Right lobe of liver (tissue), 6 donors: ENCODE results near the gene HEPHL1. TPM values are rescaled to one million over a fixed set of nuclear protein-coding genes. Genes with fewer than 3 reads are reported as not detected.

ENCODE experiments used
- ATAC-seq, 4 donors: fragments of 200-7000 bp; cut with Tn5 transposase; one replicate each; pipeline ENCODE4 v1.9.1; 2020; ENCODE audit warnings: mild to moderate bottlenecking in 4 of 4, moderate library complexity in 4 of 4
- DNase-seq, 3 donors: peaks; one replicate each; pipeline ENCODE4 v3.0.0-alpha.2; 2020
- H3K27ac ChIP-seq, 3 donors: fragments of 200-600 bp; one replicate each; pipeline ENCODE4 v1.8.0; 2022
- H3K27me3 ChIP-seq, 2 donors: fragments of 200-600 bp; one replicate each; pipeline ENCODE4 v1.8.0; 2022
- H3K36me3 ChIP-seq, 4 donors: fragments of 200-600 bp; sonication (generic) in 1 of 4; one replicate each; pipeline versions ENCODE4 v1.5.1 to v1.8.0; 2017 to 2022; ENCODE audit warnings: control low read depth in 1 of 4
- H3K4me1 ChIP-seq, 4 donors: fragments of 200-600 bp; sonication (generic) in 1 of 4; one replicate each; pipeline versions ENCODE4 v1.5.1 to v1.8.0; 2017 to 2022; ENCODE audit warnings: control low read depth in 1 of 4
- H3K4me3 ChIP-seq, 3 donors: fragments of 200-600 bp; one replicate each; pipeline ENCODE4 v1.8.0; 2022
- H3K9me3 ChIP-seq, 4 donors: fragments of 200-600 bp; sonication (generic) in 1 of 4; one replicate each; pipeline versions ENCODE4 v1.5.1 to v1.8.0; 2017 to 2022; ENCODE audit warnings: control low read depth in 1 of 4
- POLR2A ChIP-seq: fragments of 450-650 bp; IDR thresholded peaks from one replicate; pipeline ENCODE4 v1.6.1; 2017; ENCODE audit warnings: antibody characterized with exemption, mild to moderate bottlenecking
- WGBS: methylation state at CpG from one replicate; pipeline ENCODE4 v1.1.6; 2018; ENCODE audit warnings: low coverage, low lambda C conversion rate; ENCODE audit not compliant: insufficient coverage; ENCODE audit errors: missing lambda C conversion rate; 5-methylcytosine and 5-hydroxymethylcytosine counted together
- intact Hi-C, 2 donors: fragments of 100-400 bp; cut with DNase I; formaldehyde crosslinking; loops; one replicate each; pipeline versions ENCODE4 v1.11.2 to v1.14.1; 2022
- total RNA-seq, 6 experiments: library from RNA; depleted of rRNA in 2 of 6; stranded (reverse); fragments of >200 nt in 2 of 6; fragmentation: NEBNext Ultra II Directional in 3 of 6; extraction: Animal tissue kit (Norgen Biotek cat#: 25700) in 3 of 6; gene quantifications; one replicate each; pipeline versions ENCODE4 v1.1.0 to v1.2.4, GENCODE V29; 2016 to 2023
- TF ChIP-seq, protein P1 (sequence below), 4 donors: fragments of 200-600 bp in 3 of 4; fragments of 450-650 bp in 1 of 4; IDR thresholded peaks; one replicate each; pipeline versions ENCODE4 v1.5.1 to v1.8.0; 2016 to 2022; ENCODE audit warnings: antibody characterized with exemption in 4 of 4, mild to moderate bottlenecking in 2 of 4
- donor health status: DM: no; HTN: yes; CAD: no.
- donor health status: DM: no; HTN: no; CAD: no.
- donor health status: DM: no; HTN: no; CAD: no.
- donor health status: DM: no; HTN: yes; CAD: no.
- donor health status: DM: no; HTN: yes; CAD: no.

HEPHL1 gene
- total RNA-seq, 6 experiments from 2014 or later = not detected

- Histone ChIP-seq H3K4me1 (no peaks in the 10 kb centered on the region), H3K27ac (no peak overlapping the region), H3K36me3 (no peaks in the 10 kb centered on the region), H3K27me3 (no peaks in the 10 kb centered on the region), H3K4me3 (no peak overlapping the region), H3K9me3 (no peaks in the 10 kb centered on the region)
- ATAC-seq (no peak), DNase-seq (no peak)
- no peak for TF ChIP-seq POLR2A
- TF ChIP-seq, protein P1, sequence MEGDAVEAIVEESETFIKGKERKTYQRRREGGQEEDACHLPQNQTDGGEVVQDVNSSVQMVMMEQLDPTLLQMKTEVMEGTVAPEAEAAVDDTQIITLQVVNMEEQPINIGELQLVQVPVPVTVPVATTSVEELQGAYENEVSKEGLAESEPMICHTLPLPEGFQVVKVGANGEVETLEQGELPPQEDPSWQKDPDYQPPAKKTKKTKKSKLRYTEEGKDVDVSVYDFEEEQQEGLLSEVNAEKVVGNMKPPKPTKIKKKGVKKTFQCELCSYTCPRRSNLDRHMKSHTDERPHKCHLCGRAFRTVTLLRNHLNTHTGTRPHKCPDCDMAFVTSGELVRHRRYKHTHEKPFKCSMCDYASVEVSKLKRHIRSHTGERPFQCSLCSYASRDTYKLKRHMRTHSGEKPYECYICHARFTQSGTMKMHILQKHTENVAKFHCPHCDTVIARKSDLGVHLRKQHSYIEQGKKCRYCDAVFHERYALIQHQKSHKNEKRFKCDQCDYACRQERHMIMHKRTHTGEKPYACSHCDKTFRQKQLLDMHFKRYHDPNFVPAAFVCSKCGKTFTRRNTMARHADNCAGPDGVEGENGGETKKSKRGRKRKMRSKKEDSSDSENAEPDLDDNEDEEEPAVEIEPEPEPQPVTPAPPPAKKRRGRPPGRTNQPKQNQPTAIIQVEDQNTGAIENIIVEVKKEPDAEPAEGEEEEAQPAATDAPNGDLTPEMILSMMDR (IDR thresholded peaks at IDR 0.05) = no peak
- intact Hi-C loops = no loop called here
Observed at GRCh38 chr11:94017446-94017845, 3.7 kb upstream of the HEPHL1 start.

- H3K4me3 ChIP-seq = no peak overlapping the region
- ATAC-seq (no peak), DNase-seq (no peak)
- no peaks in the 10 kb centered on the region for H3K4me1 ChIP-seq
- no peaks in the 10 kb centered on the region for H3K27me3 ChIP-seq
- no peak overlapping the region for H3K27ac ChIP-seq
- TF ChIP-seq POLR2A = no peak
- TF ChIP-seq, protein P1 (IDR thresholded peaks at IDR 0.05) = no peak
- no peaks in the 10 kb centered on the region for H3K9me3 ChIP-seq
- H3K36me3 ChIP-seq = no peaks in the 10 kb centered on the region
- 74% methylated on average over 4 of the region's 4 CpGs for WGBS
- intact Hi-C loops = no loop called here
Observed at GRCh38 chr11:94018721-94019120, 2.4 kb upstream of the HEPHL1 start.

DNA sequence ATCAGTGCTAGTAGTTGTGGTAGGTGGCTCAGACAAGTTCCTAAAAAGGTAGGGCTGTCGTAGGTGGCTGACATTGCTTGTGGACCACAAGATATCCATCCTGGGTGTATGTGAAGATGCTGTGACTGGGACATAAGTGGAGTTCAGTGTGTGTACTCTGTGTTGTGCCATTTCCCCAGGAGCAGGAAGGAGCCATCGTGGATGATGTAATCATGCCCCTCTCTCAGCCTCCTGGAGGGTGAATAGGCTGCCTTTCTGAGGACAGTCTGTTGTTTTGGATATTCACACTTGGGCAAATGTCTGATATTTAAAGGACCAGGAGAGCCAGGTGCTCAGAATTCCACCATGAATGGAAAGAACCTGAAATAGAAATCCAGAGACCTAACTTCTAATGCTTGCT is 2.7 kb downstream of the HEPHL1 start:
- H3K36me3 ChIP-seq = no peaks in the 10 kb centered on the region
- no peak overlapping the region for H3K27ac ChIP-seq
- no peaks in the 10 kb centered on the region for H3K27me3 ChIP-seq
- H3K9me3 ChIP-seq = no peaks in the 10 kb centered on the region
- no peak for TF ChIP-seq POLR2A
- TF ChIP-seq, protein P1 (IDR thresholded peaks at IDR 0.05) = no peak
- WGBS = 7% methylated on average over 1 of the region's 2 CpGs
- H3K4me3 ChIP-seq = no peak overlapping the region
- intact Hi-C loops = no loop called here
- no peaks in the 10 kb centered on the region for H3K4me1 ChIP-seq
- no peak for ATAC-seq
- no peak for DNase-seq

GRCh38 chr11:94024547-94024946 is 3.4 kb downstream of the HEPHL1 start:
- TF ChIP-seq, protein P1 (IDR thresholded peaks at IDR 0.05) = no peak
- no peak for TF ChIP-seq POLR2A
- no peak for DNase-seq
- no peak overlapping the region for H3K27ac ChIP-seq
- WGBS = 44% methylated on average over 2 of the region's 2 CpGs
- intact Hi-C loops = no loop called here
- no peaks in the 10 kb centered on the region for H3K9me3 ChIP-seq
- no peaks in the 10 kb centered on the region for H3K36me3 ChIP-seq
- no peak overlapping the region for H3K4me3 ChIP-seq
- ATAC-seq = no peak
- no peaks in the 10 kb centered on the region for H3K27me3 ChIP-seq
- no peaks in the 10 kb centered on the region for H3K4me1 ChIP-seq

GRCh38 chr11:94025690-94026394 is 4.7 kb downstream of the HEPHL1 start:
- Histone ChIP-seq H3K27ac (no peak overlapping the region), H3K36me3 (no peaks in the 10 kb centered on the region), H3K27me3 (no peaks in the 10 kb centered on the region), H3K4me3 (no peak overlapping the region), H3K9me3 (no peaks in the 10 kb centered on the region), H3K4me1 (no peaks in the 10 kb centered on the region)
- no peak for TF ChIP-seq POLR2A
- TF ChIP-seq, protein P1 (IDR thresholded peaks at IDR 0.05) = no peak
- ATAC-seq (no peak), DNase-seq (no peak)
- intact Hi-C loops = no loop called here
- WGBS = 42% methylated on average over 2 of the region's 2 CpGs
